ENCODE measurements around the gene KCNT2.

Gene KCNT2

DNA sequence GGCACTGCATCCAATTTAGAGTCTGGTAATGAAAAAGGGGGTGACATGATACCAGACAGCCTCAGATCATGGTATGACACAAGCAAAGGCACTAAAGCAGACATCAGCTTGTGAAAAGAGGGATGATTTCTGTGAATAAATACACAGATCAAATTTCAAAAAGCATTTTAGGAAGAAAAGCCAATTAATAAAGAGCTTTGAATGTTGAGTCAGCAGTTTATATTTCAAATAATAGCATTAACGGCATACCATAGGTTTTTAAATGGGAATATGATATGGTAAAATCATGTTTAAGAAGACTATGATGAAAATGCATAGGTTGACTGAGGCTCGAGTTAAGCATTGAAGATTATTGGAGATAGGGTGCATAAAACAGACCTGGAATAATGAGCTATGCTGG is 13.5 kb downstream of the KCNT2 start:
- H3K27ac ChIP-seq: no peak overlapping the region
- H3K9ac ChIP-seq: no peak overlapping the region
- H3K36me3 ChIP-seq: no peaks in the 10 kb centered on the region
- no peaks in the 10 kb centered on the region for H3K9me3 ChIP-seq (replicated peaks in 1 of 11)
- no peak overlapping the region for H3K4me3 ChIP-seq
- no peaks in the 10 kb centered on the region for H3K27me3 ChIP-seq
- H3K4me1 ChIP-seq: no peaks in the 10 kb centered on the region
- no peak overlapping the region for H3K4me2 ChIP-seq
- no peak for TF ChIP-seq Cebpa-rat (IDR thresholded peaks at IDR 0.05)
- no peaks in the 10 kb centered on the region for H4K20me1 ChIP-seq

DNA sequence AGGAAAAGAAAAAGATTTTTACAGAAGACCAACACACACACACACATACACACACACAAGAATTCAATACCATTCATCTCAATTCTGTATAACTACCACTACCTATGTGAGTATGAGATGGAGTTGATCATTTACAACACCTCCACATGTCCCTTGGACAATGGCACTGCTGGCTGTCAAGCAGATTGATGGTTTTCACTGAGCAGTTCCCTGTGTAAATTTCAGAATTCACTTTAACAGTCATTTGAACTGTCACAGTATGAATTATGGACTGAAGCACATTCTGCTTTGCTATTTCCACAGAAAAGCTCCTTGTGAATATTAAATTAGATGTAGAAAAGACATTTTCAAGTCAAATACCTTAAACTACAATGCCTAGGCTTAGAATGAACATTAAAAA is 14.3 kb downstream of the KCNT2 start:
- H3K4me1 ChIP-seq: no peaks in the 10 kb centered on the region
- no peaks in the 10 kb centered on the region for H3K9me3 ChIP-seq (replicated peaks in 1 of 11)
- no peak overlapping the region for H3K4me2 ChIP-seq
- no peaks in the 10 kb centered on the region for H4K20me1 ChIP-seq
- TF ChIP-seq Cebpa-rat (IDR thresholded peaks at IDR 0.05): no peak
- H3K27ac ChIP-seq: no peak overlapping the region
- no peaks in the 10 kb centered on the region for H3K36me3 ChIP-seq
- H3K27me3 ChIP-seq: no peaks in the 10 kb centered on the region
- H3K4me3 ChIP-seq: no peak overlapping the region
- H3K9ac ChIP-seq: no peak overlapping the region

DNA sequence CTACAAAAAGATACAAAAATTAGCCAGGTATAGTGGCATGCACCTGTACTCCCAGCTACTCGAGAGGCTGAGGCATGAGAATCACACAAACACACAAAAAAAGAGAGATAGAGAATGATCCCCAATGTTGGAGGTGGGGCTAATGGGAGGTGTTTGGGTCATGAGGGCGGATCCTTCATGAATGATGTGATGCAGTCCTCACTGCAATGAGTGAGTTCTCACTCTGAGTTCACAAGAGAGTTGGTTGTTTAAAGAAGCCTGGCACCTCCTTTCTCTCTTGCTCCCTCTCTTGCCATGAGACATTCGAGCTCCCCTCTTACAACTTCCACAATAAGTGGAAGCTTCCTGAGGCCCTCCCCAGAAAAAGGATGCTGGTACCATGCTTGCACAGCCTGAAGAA is 17.3 kb downstream of the KCNT2 start:
- no peaks in the 10 kb centered on the region for H3K4me1 ChIP-seq
- H3K27ac ChIP-seq: no peak overlapping the region
- TF ChIP-seq Cebpa-rat (IDR thresholded peaks at IDR 0.05): no peak
- no peak overlapping the region for H3K4me2 ChIP-seq
- H3K36me3 ChIP-seq: no peaks in the 10 kb centered on the region
- no peak overlapping the region for H3K4me3 ChIP-seq
- H3K9me3 ChIP-seq (replicated peaks in 1 of 11): no peaks in the 10 kb centered on the region
- H3K9ac ChIP-seq: no peak overlapping the region
- no peaks in the 10 kb centered on the region for H3K27me3 ChIP-seq
- H4K20me1 ChIP-seq: no peaks in the 10 kb centered on the region

DNA sequence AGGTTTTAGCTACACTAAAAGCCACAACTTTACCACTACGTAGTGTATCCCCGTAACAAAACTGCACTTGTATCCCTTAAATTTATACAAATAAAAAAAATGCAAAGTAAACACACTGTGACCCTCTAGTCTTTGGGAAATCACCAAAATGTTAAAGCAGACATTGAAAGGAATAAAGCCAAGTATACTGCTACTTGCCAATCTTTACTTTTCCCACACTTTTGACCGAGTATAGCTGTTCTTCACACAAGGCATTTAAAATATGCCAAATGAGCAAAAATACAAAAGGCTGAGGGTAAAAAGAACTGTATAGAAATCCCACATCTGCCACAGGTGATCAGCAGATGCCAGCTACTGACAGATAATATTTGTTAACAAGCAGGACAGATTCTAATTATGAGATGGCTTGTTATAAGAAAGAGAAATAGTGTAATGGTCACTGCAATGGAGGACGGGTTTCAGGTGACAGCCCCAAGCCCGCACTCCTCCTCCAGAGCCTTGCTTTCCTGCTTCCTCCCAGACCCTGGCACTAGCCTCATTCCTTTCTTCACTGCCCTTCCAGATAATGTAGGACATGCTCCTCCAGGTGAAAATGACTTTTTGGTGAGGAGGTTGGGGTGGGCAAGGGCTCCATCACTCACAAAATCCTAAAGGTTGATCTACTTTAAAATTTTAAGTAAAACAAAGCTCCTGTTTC is 18.1 kb downstream of the KCNT2 start:
- Histone ChIP-seq H3K4me1 (no peaks in the 10 kb centered on the region), H3K36me3 (no peaks in the 10 kb centered on the region), H3K9ac (no peak overlapping the region), H3K27me3 (no peaks in the 10 kb centered on the region), H3K27ac (no peak overlapping the region), H3K4me3 (no peak overlapping the region), H3K4me2 (no peak overlapping the region), H4K20me1 (no peaks in the 10 kb centered on the region), H3K9me3 (replicated peaks in 1 of 11) (no peaks in the 10 kb centered on the region)
- TF ChIP-seq Cebpa-rat (IDR thresholded peaks at IDR 0.05): no peak

DNA sequence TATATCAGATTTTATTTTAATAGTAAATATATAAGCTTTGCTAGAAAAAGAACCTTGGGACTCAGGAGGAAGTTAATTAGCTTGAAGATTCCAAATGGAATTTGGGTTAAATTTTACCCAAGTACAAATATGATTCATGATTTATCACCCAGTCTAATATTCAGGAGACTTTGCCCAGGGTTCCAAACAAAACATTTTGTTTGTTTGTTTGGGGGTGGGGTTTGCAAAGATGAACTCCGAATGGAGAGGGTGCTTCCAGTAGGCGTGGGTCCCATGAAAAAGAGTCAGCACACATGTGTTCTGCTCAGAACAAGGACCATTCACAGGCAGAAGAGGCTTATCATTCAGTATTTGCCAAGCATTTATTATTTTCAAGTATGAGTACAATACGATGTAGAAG is 23.5 kb downstream of the KCNT2 start:
- Histone ChIP-seq H3K9ac (no peak overlapping the region), H3K4me2 (no peak overlapping the region), H3K36me3 (no peaks in the 10 kb centered on the region), H3K4me3 (no peak overlapping the region), H3K9me3 (replicated peaks in 1 of 11) (no peaks in the 10 kb centered on the region), H3K4me1 (no peaks in the 10 kb centered on the region), H3K27me3 (no peaks in the 10 kb centered on the region), H4K20me1 (no peaks in the 10 kb centered on the region), H3K27ac (no peak overlapping the region)
- no peak for TF ChIP-seq Cebpa-rat (IDR thresholded peaks at IDR 0.05)

DNA sequence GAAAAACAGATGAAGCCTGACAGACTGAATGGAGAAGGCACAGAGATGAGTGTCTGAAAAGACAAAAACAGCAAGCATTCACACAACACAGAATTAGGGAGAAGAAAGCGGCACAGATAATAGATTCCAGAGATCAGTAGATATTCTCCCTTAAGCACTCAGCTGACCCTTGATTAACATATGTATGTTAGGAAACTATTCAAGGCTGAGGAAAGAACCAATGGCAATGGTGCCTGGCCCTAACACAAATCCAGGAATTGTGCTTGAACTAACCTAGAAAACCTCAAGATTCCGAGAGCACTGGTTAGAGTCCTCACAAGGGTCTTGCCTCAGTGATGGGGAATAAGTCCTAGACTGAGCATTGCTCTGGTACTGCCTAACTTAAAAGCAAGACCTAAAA is 30.9 kb downstream of the KCNT2 start:
- Histone ChIP-seq H3K27ac (no peak overlapping the region), H3K4me3 (no peak overlapping the region), H3K9ac (no peak overlapping the region), H3K4me2 (no peak overlapping the region), H3K4me1 (no peaks in the 10 kb centered on the region), H3K36me3 (no peaks in the 10 kb centered on the region), H4K20me1 (no peaks in the 10 kb centered on the region), H3K27me3 (no peaks in the 10 kb centered on the region), H3K9me3 (replicated peaks in 1 of 11) (no peaks in the 10 kb centered on the region)
- no peak for TF ChIP-seq Cebpa-rat (IDR thresholded peaks at IDR 0.05)

DNA sequence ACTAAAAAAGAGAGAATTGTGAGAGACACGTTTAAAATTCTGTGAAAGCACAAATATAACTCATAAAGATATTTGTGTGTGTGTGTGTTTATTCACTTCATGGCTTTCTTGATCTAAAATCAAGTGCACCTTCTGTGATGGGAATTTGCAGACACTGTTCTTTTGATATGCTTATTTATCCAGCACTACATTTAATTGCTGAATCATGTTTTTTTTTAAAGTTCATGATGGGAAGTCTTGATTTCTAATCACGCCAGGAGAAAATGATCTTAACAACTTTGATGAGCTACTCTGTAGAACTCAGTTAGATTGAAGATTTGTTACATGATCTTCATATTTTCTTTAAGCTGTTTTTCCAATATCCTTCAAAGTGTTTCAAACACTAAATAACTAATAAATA is 35.0 kb downstream of the KCNT2 start:
- H3K4me3 ChIP-seq: no peak overlapping the region
- TF ChIP-seq Cebpa-rat (IDR thresholded peaks at IDR 0.05): no peak

DNA sequence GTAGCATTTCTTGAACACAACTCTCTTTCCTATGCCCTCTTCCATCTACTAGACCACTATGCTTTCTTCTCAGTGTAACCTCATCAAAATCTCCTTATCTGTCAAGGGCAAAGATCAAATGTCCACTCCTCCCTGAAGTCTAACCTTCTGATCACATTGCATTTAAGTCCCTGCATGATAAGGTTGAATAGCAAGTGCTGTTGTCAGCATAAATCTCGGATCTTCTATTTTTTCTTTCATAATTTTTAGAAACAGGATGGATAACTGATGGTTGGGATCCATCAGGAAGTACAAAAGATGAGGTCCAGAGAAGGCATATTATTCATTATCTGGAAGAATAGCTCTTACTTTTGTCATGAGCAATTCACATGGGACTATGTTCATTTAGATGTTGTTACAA is 41.0 kb downstream of the KCNT2 start:
- H3K27me3 ChIP-seq: no peaks in the 10 kb centered on the region
- H3K9ac ChIP-seq: no peak overlapping the region
- H3K4me1 ChIP-seq: no peaks in the 10 kb centered on the region
- no peak for TF ChIP-seq Cebpa-rat (IDR thresholded peaks at IDR 0.05)
- H3K4me3 ChIP-seq: no peak overlapping the region
- no peaks in the 10 kb centered on the region for H4K20me1 ChIP-seq
- no peak overlapping the region for H3K4me2 ChIP-seq
- no peak overlapping the region for H3K27ac ChIP-seq
- H3K36me3 ChIP-seq: no peaks in the 10 kb centered on the region
- H3K9me3 ChIP-seq (replicated peaks in 1 of 11): peaks cover 0 to 13% (median 6%) of the 10 kb centered on the region in 11 experiments; a peak in 8 of 22 replicates

More for the DNA sequence above, 35.0 kb downstream of the KCNT2 start:
- no peaks in the 10 kb centered on the region for H3K27me3 ChIP-seq
- H3K9ac ChIP-seq: no peak overlapping the region
- no peaks in the 10 kb centered on the region for H4K20me1 ChIP-seq
- H3K27ac ChIP-seq: no peak overlapping the region
- no peak overlapping the region for H3K4me2 ChIP-seq
- H3K9me3 ChIP-seq (replicated peaks in 1 of 11): no peaks in the 10 kb centered on the region
- no peaks in the 10 kb centered on the region for H3K36me3 ChIP-seq
- H3K4me1 ChIP-seq: no peaks in the 10 kb centered on the region

DNA sequence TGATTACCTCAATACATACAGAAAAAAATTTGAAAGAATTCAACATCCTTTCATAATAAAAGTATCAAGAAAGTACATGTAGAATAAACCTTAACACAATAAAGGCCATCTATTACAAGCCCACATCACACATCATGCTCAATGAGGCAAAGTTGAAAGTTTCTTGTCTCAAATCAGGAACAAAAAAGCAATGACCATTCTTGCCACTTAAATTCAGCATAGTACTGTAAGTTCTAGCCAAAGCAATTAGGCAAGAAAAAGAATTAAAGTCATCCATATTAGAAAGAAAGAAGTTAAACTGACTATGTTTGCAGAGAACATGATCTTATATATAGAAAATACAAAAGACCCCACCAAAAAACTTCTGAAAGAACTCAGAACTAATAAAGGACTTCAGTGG is 44.5 kb downstream of the KCNT2 start:
- Histone ChIP-seq H3K9ac (no peak overlapping the region), H3K4me2 (no peak overlapping the region), H3K9me3 (replicated peaks in 1 of 11) (peaks cover 0 to 13% (median 6%) of the 10 kb centered on the region in 11 experiments; a peak in 8 of 22 replicates), H3K4me3 (no peak overlapping the region), H3K36me3 (no peaks in the 10 kb centered on the region), H3K27me3 (no peaks in the 10 kb centered on the region), H3K4me1 (no peaks in the 10 kb centered on the region), H3K27ac (no peak overlapping the region), H4K20me1 (no peaks in the 10 kb centered on the region)
- TF ChIP-seq Cebpa-rat (IDR thresholded peaks at IDR 0.05): no peak

DNA sequence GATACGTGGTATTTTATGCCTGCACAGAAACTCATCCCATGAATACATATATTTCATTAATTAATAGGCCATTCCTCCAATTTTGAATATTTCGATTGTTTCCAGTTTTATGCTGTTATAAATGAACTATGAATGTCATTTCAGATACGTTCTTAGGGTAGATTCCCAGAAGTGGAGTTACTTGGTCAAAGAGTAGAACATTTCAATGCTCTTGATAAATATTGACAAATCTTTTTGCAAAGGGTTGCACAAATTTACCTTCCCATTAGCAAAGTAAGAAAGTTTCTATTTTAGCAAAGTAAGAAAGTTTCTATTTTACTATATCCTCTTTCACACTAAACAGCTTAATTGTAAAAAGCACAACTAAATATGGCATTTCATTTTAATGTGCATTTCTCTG is 48.9 kb downstream of the KCNT2 start:
- Histone ChIP-seq H4K20me1 (no peaks in the 10 kb centered on the region), H3K27me3 (no peaks in the 10 kb centered on the region), H3K9ac (no peak overlapping the region), H3K27ac (no peak overlapping the region), H3K4me1 (no peaks in the 10 kb centered on the region), H3K4me2 (no peak overlapping the region), H3K4me3 (no peak overlapping the region), H3K36me3 (no peaks in the 10 kb centered on the region), H3K9me3 (replicated peaks in 1 of 11) (peaks cover 0 to 9% (median 4%) of the 10 kb centered on the region in 11 experiments; a peak in 7 of 22 replicates)
- TF ChIP-seq Cebpa-rat (IDR thresholded peaks at IDR 0.05): no peak
